HG03196 (cell line): ENCODE results near the gene GORAB.

Experiments used
- ATAC-seq: cut with Tn5 transposase; IDR thresholded peaks from one replicate; pipeline ENCODE4 v1.9.1; 2021; ENCODE audit not compliant: unreplicated experiment

Gene GORAB

GRCh38 chr1:170537798-170538503 lies 6.0 kb downstream of the GORAB start:
- no peak for ATAC-seq

- no peak for ATAC-seq
Observed at GRCh38 chr1:170538687-170539086, 6.7 kb downstream of the GORAB start.

GRCh38 chr1:170539154-170539553 lies 7.2 kb downstream of the GORAB start:
- ATAC-seq = no peak

GRCh38 chr1:170544624-170545023 lies 12.7 kb downstream of the GORAB start:
- ATAC-seq = no peak

GRCh38 chr1:170545476-170545875 lies 13.5 kb downstream of the GORAB start:
- ATAC-seq = no peak

GRCh38 chr1:170547255-170547654 lies 15.3 kb downstream of the GORAB start:
- ATAC-seq = no peak

- no peak for ATAC-seq
Observed at GRCh38 chr1:170548497-170548896, 16.5 kb downstream of the GORAB start.

GRCh38 chr1:170555370-170555769 lies 23.4 kb downstream of the GORAB start:
- no peak for ATAC-seq

- ATAC-seq = no peak
Observed at GRCh38 chr1:170556917-170557316, 25.0 kb downstream of the GORAB start.

- ATAC-seq = no peak
Observed at GRCh38 chr1:170558731-170559130, 26.8 kb downstream of the GORAB start.

GRCh38 chr1:170559166-170559565 lies 27.2 kb downstream of the GORAB start:
- no peak for ATAC-seq

GRCh38 chr1:170560681-170561285 lies 28.8 kb downstream of the GORAB start:
- ATAC-seq = no peak

- no peak for ATAC-seq
Observed at GRCh38 chr1:170562646-170563338, 30.8 kb downstream of the GORAB start.

- no peak for ATAC-seq
Observed at GRCh38 chr1:170567214-170567613, 35.2 kb downstream of the GORAB start.

- no peak for ATAC-seq
Observed at GRCh38 chr1:170568197-170568596, 36.2 kb downstream of the GORAB start.

GRCh38 chr1:170576980-170577379 lies 45.0 kb downstream of the GORAB start:
- no peak for ATAC-seq

GRCh38 chr1:170578359-170578758 lies 46.4 kb downstream of the GORAB start:
- ATAC-seq = no peak

GRCh38 chr1:170580636-170581440 lies 48.9 kb downstream of the GORAB start:
- ATAC-seq = no peak

GRCh38 chr1:170583186-170583585 lies 51.2 kb downstream of the GORAB start:
- ATAC-seq = no peak

- ATAC-seq = no peak
Observed at GRCh38 chr1:170586321-170587252, 54.6 kb downstream of the GORAB start.
